HG02981 (cell line): ENCODE data around the gene TRPM3.

Source experiments
- ATAC-seq: cut with Tn5 transposase; IDR thresholded peaks from one replicate; pipeline ENCODE4 v1.9.1; 2021; ENCODE audit warnings: mild to moderate bottlenecking, moderate library complexity; ENCODE audit not compliant: unreplicated experiment

The TRPM3 gene

DNA sequence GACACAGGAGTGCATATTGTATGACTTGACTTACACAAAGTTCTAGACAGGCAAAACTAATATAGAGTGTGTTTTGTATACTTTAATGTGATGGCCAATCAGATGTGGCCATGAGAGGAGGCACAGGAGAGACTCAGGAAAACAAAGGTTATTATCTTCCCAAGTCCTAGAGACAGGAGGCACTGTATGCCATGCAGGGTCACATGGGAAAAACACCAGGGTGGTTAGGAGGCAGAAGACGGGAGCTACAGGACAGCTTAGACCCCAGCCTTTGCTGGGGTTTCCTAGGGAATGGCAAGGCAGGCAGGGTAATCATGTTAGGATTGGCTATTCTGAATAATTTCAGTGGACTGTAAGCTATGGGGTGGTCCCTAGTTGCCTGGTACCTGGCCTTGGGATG lies 16.2 kb downstream of the TRPM3 start:
- no peak for ATAC-seq

DNA sequence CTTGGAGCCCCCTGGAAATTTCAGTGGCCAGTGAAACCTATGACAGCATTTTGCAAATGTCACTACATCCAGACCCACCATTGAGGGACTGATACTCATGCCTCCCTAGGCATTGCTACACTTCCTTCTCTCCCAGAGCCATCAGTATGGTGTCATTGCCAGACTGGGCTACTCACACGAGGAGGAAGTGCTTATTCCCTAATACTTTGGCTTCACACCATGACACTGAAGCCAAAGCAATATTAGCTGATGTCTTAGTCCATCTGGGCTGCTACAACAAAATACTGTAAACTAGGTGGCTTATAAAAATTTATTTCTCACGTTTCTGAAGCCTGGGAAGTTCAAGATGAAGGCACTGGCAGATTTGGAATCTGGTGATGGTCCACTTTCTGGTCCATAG lies 22.6 kb downstream of the TRPM3 start:
- ATAC-seq, result no peak

DNA sequence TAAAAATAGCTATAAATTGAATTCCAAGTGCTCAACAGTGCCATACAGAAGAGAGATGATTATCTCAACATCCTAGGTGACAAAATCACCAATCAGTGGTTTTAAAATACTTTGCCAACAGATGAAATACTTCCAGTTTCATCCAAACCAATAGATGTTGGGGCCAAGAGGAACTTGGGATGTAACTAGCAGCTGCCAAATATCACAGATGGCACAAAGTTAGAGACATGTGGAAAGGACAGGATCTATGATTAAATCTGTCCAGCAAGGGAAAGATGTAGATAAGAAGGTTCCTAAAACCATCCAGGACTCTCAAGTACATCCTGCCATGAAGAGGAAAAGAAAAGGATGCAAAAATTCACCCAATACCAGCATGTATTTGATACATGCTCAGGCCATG lies 23.8 kb downstream of the TRPM3 start:
- ATAC-seq, result no peak

DNA sequence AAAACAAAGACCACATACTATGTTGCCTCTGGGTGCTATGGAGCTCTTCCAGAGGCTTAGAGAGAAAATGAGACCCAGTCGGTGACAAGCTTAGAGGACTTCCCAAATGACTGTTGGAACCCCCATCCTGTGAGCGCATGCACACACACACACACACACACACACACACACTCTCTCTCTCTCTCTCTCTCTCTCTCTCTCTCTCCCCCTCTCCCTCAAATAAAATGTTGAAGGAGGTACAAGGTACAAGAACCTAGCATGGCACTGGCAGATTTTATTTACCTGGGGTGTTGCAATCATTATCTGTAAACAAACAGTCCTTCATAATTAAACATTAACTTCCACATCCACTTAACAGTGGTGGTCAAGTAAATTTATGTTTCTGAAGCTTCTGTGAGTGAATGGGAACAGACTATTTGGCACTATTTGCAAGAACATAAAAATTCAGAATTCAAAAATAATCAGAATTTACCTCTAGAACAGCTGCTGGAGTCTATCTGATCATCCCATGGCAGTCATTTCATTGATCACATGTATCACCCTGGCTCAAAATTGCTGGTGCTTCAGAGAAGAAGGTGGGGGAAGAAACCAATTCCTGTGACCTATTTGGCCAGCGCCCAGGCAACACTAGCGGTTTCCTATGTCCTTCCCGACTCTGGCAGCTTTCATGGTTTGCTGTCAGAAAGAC lies 24.9 kb downstream of the TRPM3 start:
- ATAC-seq, result no peak

DNA sequence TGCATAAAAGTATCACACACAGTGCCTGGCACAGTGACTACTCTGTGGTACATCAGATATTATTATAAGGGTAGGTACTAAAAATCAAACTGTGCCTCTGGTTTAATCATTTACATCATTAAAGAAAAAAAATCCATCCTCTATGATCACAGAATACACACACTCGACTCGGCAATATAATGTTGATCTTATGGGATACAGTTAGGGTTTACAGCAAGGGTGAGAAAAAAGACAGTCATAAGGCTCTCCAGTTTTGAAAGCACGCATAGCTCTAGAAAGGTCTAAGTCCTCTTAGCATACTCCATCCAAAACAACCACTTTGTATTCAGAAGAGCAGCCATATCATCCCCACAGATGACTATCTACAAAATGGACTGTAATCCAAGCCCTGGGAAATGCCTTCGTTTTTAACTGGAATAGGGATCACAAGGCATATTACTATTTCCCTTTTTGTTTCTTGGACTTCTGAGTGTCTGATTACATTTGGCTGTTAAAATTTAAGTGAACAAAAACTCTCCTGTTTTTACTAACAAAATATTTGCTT lies 26.6 kb downstream of the TRPM3 start:
- no peak for ATAC-seq

DNA sequence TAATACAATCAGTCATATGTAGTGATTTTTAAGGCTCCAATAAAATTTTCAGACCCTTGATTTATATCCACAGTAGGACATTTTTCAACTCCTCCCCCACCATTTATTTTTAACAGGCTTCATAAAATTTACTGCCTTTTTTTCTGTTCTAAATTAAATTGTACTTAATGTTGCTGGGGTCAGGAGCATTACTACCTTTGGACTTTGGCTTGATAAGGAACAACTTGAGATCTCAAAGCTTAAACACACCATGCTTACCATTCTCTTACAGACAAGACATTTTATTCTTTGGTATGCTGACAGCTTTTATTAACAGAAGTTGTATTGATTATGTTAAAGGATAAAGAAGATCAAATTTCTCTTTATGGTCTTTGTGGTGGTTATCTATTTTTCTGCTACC lies 30.5 kb downstream of the TRPM3 start:
- no peak for ATAC-seq

DNA sequence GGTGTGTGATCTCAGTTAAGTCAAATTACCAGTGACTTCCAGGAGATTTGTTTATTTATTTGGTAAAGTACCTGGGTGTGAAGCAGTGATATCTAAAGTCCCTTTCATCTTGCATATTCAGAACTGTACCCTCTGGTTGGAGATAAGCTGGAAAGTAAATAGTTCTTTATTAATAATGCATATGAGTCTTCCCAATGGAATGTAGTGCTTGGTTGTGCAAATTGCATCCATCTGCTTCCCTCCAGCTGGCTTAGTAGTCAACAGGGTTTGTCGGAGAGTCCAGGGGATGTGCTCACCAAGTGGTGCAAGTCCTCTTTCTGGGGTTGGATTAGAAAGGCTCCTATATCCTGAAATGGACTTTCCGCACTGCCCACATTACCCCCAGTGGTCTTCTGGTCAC lies 42.0 kb downstream of the TRPM3 start:
- no peak for ATAC-seq

DNA sequence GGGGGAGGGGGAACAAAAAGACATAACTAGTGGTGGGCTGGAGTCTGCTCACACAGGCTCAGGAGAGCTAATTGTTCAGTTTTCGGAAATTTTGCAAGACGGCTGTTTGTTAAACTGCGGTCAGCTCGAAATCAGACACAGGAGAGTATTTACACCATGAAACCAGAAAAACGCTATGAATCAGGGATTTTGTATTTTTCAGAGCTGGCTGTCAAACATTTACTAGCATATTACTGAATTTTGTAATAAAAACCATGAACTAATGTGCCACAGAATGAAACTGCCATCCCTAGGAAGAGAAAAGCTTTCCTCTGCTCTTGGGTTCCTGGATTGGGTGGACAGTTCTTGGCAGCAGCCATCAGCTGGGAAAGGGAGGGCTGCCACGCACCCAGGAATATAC lies 45.3 kb downstream of the TRPM3 start:
- ATAC-seq, result no peak

DNA sequence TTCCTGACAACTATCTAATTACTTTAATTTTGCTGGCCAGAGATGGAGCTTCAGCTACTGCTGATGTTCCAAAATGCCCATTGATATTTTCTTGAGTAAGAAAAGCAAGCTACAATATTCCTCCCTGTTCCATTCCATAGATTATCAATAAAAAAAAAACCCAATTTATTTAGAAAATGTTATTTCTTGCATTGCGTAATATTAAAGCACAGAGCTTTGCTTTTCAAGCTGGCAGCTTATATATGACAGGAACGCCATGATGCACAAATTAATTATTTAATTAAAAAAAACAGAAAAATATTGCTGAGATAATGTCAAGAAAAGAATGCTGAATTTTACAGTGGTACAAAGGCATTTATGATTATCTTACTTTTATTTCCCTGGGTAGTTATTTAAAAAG lies 47.9 kb downstream of the TRPM3 start:
- no peak for ATAC-seq

DNA sequence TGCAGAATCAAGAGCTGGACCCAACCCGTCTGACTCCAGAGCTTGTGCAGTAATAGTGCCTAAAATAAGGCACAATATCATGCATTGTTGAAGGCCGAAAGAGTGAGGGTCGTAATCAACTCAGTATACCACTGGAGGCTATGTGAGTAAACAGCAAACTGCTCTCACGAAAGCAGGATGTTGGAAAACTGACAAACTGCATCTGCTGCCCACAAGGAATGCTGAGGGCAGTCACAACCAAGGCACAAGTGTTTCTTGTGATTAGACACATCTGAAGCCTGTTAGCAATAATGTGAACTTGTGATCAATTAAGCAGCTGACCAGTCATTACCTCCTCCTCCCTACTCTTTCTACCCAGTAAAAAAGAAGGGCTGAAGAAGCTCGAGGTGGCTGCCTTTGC lies 48.8 kb downstream of the TRPM3 start:
- ATAC-seq, result no peak

DNA sequence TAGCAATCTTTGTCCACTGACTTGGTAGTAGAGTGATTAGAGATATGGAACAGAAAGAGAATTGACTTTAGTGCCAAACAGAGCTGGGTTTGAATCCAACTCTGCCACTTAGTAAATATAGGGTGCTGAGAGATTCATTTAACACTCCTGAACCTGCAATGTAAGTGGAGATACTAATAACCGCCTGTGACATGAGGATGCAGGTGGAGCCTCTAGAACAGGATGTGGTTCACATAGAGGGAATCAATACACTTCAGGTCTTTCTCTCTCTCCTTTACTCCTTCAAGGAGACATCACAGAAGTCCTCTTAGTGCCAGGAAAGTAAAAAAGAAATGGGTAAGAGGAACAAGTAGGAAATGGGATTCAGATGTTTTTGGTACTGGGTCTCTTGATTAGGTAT lies 49.8 kb downstream of the TRPM3 start:
- ATAC-seq, result no peak

DNA sequence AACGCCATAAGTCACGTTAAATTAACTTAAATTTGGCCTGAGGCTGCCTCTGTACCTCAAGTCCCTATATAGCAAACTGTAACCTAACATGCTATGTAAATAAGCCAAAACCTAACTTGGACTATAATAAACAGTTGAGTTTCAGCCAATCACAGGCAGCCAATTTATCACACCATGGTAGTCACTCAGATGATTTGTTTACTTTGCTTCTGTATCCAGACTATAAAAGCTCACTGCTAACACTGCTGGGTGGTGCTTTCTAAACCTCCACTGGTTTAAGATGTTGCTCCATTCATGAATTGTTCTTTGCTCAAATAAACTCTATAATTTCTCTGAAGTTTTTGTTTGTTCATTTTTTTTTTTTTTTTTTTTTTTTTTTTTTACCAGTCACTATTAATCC lies 62.8 kb downstream of the TRPM3 start:
- no peak for ATAC-seq

DNA sequence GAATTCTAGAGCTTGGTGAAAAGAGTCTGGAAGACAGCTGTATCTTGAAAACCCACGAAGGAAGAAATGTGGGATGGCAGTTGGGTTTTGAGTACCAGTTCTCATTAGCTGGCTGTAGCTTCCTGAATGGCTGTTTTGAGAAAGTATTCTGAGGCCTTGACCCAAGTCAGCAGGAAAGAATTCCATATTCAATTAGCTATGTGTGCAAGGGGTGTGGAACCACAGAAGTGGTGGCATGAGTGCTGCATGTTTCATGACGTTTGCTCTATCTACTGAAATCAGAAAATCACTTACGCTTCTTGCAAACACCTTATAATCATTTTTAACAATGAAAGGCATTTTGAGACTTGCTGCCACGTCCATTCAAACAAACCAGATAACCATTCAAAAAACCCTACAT lies 69.1 kb downstream of the TRPM3 start:
- no peak for ATAC-seq

DNA sequence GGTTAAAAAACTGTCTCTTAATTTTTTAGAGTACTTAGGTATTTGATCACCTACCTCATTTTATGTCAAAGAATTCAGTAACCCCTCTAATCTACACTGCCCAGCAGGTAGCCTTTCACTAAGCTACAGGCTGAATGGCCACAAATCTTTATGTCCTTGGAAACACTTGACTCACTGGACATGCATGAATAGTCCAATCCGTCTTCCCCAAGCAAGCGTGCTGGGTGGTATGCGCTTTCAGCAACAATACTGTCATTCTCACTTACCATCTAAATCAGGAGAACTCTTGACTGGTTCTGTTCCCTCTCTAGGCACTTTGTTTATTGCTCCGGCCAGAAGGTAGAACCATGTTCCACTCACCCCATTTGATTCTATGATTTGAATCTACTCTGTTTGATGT lies 73.1 kb downstream of the TRPM3 start:
- ATAC-seq, result no peak

DNA sequence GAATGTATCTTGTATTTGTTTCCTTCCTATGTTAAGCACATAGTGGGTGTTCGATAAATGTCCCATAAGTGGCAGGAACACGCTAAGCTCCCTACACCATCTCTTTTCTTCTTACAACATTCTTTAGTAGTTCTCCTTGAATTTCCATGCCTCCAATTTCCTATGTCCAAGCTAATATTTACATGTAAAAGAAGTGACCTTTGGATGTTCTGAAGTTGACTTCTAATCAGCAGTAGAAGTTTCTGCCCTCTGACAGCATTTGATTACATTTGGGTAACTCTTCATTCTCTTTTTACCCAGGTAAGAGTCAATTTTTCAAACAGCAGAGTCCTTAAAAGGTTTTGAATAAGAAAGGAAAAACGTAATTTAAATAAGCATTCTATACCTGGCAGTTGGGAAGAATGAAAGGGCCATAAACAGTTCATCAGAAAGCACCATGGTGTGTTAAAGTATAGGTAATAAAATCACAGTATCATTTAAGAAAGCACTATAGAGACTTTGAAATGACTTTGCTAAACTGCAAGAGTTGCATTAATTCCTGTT lies 78.9 kb downstream of the TRPM3 start:
- no peak for ATAC-seq

DNA sequence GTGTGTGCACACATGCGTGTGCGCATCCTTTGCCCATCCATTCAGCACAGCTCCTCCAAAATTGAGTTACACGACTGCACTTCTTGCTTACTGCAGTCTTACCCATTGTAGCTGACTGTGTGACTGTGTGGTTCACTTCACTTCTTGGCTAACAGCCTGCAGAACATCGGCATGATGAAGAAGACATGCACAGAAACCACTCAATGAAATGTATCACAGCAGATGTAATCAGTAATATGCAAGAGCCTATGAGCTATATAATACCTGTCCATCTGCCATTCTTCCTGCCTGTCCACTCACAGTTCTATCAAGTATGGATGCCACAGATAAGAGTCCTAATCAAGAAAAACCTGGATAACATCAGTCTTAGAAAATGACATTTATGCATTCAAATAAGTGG lies 83.9 kb downstream of the TRPM3 start:
- ATAC-seq, result no peak

DNA sequence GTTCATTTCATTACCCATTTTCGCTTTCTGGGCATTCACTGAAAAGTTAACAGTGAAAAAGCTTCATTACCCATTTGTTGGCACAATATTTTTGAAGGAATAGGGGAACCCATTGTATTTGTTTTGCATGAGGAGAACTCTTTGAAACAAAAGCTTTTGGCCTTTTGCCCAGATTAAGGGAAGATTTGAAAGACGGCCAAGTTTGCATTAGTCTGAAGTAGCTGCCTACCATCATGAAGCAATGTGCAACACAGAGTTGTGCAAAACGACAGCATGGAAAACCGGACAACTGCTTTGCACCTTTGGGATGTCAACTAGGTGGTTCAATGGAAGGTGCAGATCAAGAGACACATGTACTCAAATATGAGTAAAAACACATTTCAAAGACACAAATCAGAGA lies 84.9 kb downstream of the TRPM3 start:
- no peak for ATAC-seq

DNA sequence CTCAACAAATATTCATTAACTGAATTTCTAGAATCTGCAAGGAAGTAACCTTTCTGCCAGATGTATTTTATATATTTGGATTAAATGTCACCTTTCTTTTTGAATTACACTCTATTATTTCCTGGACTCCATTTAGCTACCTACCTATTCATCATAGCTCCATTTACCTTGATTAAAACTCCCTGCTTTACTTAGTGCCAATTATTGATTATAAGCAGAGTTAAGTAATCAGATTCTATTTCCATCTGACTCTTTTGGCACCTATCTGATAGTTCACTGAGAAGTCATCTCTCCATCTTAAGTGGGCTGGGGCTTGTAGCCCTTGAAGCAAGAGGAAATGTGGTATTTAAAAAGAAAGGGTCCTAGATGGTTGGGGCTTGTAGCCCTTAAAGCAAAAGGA lies 88.6 kb downstream of the TRPM3 start:
- no peak for ATAC-seq

DNA sequence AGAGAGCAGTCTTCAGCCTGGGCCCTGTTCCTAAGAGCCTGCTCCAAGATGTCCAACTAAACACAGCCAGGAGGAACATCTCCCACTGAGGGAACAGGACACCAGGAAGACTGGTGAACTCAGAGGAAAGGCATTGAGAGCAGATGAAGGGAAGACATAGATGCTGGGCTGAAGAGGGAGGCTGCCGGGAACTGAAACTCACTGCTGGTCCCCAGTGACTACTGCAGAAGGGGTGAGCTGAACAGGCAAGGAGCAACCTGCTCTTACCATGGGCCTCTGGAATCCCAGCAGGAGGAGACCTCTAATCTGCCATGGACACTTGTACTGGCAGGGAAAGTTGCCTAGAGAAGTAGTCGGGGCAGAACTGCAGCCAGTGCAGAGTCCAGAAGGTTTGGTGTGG lies 95.7 kb downstream of the TRPM3 start:
- ATAC-seq, result no peak

DNA sequence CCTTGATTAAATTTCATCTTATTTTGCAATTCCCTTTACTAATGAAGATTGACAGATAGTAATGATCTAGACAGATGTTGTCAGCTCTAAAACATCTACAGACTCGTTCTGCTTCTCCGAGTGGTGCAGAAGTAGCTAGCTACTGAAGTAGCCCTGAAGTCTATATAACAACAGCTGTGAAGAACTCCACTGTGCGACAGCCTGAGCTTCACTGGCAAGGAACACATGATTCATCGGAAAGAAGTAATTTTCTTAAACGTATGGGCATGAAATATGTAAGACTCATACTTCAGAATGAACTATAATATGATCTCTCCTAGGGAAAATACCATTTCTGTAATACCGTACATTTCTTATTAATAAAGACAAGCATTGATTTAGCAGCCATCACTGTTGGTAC lies 96.2 kb downstream of the TRPM3 start:
- ATAC-seq, result no peak

DNA sequence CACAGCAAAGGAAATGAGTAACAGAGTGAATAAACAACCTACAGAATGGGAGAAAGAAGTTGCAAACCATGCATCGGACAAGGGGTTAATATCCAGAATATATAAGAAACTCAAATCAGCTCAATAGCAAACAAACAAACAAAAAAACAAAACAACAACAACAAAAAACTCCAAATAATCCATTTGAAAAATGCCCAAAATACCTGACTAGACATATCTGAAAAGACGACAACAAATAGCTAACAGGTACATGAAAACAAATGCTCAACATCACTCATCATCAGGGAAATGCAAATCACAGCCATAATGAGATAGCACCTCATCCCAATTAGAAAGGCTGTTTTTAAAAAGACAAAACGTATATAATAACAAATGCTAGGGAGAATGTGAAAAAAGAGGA lies 111.2 kb downstream of the TRPM3 start:
- no peak for ATAC-seq

DNA sequence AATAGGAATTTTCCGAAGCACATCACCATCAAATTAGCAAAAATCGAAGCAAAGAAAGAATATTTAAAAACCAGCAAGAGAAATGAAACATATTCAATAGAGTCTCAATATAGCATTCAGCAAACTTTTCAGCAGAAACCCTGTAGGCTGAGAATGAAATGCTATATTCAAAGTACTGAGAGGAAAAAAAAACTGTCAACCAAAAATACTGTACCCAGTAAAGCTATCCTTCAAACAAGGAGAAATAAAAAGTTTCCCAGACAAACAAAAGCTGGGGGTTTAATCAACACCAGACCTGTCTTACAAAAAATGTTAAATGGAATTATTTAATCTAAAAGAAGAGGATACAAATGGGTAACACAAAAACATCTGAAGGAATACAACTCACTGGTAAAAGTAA lies 116.0 kb downstream of the TRPM3 start:
- no peak for ATAC-seq

DNA sequence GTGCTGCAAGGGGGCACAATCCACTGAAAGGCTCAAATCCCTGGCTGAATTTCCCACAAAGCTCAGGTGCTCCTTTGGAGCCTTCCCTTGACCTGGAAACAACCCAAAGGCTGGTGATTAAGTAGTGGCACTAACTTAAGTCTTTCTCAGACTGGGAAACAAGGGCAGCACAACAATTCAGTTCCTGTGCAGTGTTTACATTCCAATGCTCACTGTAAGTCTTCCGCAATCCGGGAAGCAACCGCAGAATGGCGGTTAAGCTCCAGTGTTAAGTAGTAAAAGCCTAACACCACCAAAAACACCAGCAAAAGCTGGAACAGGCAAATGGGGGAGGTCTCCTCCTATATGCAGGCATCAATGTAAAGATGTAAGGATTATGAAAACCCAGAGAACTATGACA lies 117.2 kb downstream of the TRPM3 start:
- ATAC-seq, result no peak
